Activated T-cell treated with anti-CD3 and anti-CD28 coated beads, Interleukin-2, amount 50 U/mL, for 4 hours (primary cell): ENCODE data around the gene MAST3. TPM values are rescaled to one million over a fixed set of nuclear protein-coding genes. Genes with fewer than 3 reads are reported as not detected.
A peak's percentile ranks its signal among the peaks of the same experiment; 100 is the strongest.

Source experiments
- ATAC-seq, 2 donors: fragments of 200-7000 bp; cut with Tn5 transposase; one replicate each; pipeline ENCODE4 v1.10.0; 2021
- DNase-seq: peaks from one replicate; pipeline ENCODE4 v3.0.0-alpha.2; 2020
- H3K27me3 Mint-ChIP-seq: one replicate; pipeline ENCODE4 v1.8.0; 2021; ENCODE audit warnings: low read depth, mixed read lengths
- H3K36me3 Mint-ChIP-seq: one replicate; pipeline ENCODE4 v1.8.0; 2022; ENCODE audit warnings: mixed read lengths; ENCODE audit not compliant: insufficient read depth
- H3K4me1 Mint-ChIP-seq: one replicate; pipeline ENCODE4 v1.8.0; 2021; ENCODE audit warnings: low read depth, mixed read lengths
- H3K4me3 Mint-ChIP-seq: one replicate; pipeline ENCODE4 v1.8.0; 2021; ENCODE audit warnings: mild to moderate bottlenecking, moderate library complexity, mixed read lengths
- H3K9me3 Mint-ChIP-seq: one replicate; pipeline ENCODE4 v1.8.0; 2021; ENCODE audit warnings: mixed read lengths
- total RNA-seq, 3 donors: library from RNA; stranded (reverse); gene quantifications; one replicate each; pipeline ENCODE4 v1.2.1, GENCODE V29; 2021

The MAST3 gene
- total RNA-seq = 10 to 100 TPM; 10.4 to 11.1 (median 10.7) TPM

- DNase-seq = peak; percentile 90
- Mint-ChIP-seq H3K36me3 (no peaks in the 10 kb centered on the region), H3K9me3 (no peaks in the 10 kb centered on the region), H3K4me1 (peaks cover 29% of the 10 kb centered on the region), H3K4me3 (peak within 1 kb of the TSS; percentile 81), H3K27me3 (no peaks in the 10 kb centered on the region)
- peak; percentile 98 for ATAC-seq
Measured at GRCh38 chr19:18097217-18097992, at the start of gene MAST3. TSS of gene MAST3 (plus strand) at chr19:18097778. CDS start at chr19:18097793, 15 bp downstream.

GRCh38 chr19:18049385-18049784 is 48.2 kb upstream of the MAST3 start:
- Mint-ChIP-seq H3K9me3 (no peaks in the 10 kb centered on the region), H3K27me3 (no peaks in the 10 kb centered on the region), H3K36me3 (no peaks in the 10 kb centered on the region), H3K4me1 (peaks cover 41% of the 10 kb centered on the region), H3K4me3 (no peak overlapping the region)
- no peak for DNase-seq
- ATAC-seq = no peak

- no peak overlapping the region for H3K4me3 Mint-ChIP-seq
- H3K36me3 Mint-ChIP-seq = no peaks in the 10 kb centered on the region
- no peak for ATAC-seq
- peaks cover 17% of the 10 kb centered on the region for H3K4me1 Mint-ChIP-seq
- no peak for DNase-seq
- H3K27me3 Mint-ChIP-seq = no peaks in the 10 kb centered on the region
- H3K9me3 Mint-ChIP-seq = no peaks in the 10 kb centered on the region
Measured at GRCh38 chr19:18051887-18052286, 45.7 kb upstream of the MAST3 start.

GRCh38 chr19:18053576-18054219 is 43.9 kb upstream of the MAST3 start:
- DNase-seq = no peak

GRCh38 chr19:18055967-18056366 is 41.6 kb upstream of the MAST3 start:
- H3K9me3 Mint-ChIP-seq = no peaks in the 10 kb centered on the region
- peaks cover 17% of the 10 kb centered on the region for H3K4me1 Mint-ChIP-seq
- peaks cover 3% of the 10 kb centered on the region for H3K36me3 Mint-ChIP-seq
- DNase-seq = no peak
- no peak overlapping the region for H3K4me3 Mint-ChIP-seq
- ATAC-seq = no peak
- H3K27me3 Mint-ChIP-seq = no peaks in the 10 kb centered on the region

More at GRCh38 chr19:18053576-18054219, 43.9 kb upstream of the MAST3 start:
- Mint-ChIP-seq H3K27me3 (no peaks in the 10 kb centered on the region), H3K9me3 (no peaks in the 10 kb centered on the region), H3K36me3 (no peaks in the 10 kb centered on the region), H3K4me3 (no peak overlapping the region), H3K4me1 (peaks cover 25% of the 10 kb centered on the region)
- no peak for ATAC-seq

GRCh38 chr19:18057557-18057956 is 40.0 kb upstream of the MAST3 start:
- H3K36me3 Mint-ChIP-seq = peaks cover 6% of the 10 kb centered on the region
- no peaks in the 10 kb centered on the region for H3K9me3 Mint-ChIP-seq
- DNase-seq = no peak
- H3K27me3 Mint-ChIP-seq = no peaks in the 10 kb centered on the region
- no peak overlapping the region for H3K4me3 Mint-ChIP-seq
- no peak for ATAC-seq
- H3K4me1 Mint-ChIP-seq = peaks cover 16% of the 10 kb centered on the region

- Mint-ChIP-seq H3K36me3 (peaks cover 8% of the 10 kb centered on the region), H3K9me3 (no peaks in the 10 kb centered on the region), H3K4me3 (no peak overlapping the region), H3K4me1 (peaks cover 13% of the 10 kb centered on the region), H3K27me3 (no peaks in the 10 kb centered on the region)
- ATAC-seq = peak; percentile 94 to 95
- DNase-seq = peak; percentile 81
Measured at GRCh38 chr19:18058208-18059009, 39.2 kb upstream of the MAST3 start.

- no peaks in the 10 kb centered on the region for H3K27me3 Mint-ChIP-seq
- ATAC-seq (no peak), DNase-seq (no peak)
- no peaks in the 10 kb centered on the region for H3K9me3 Mint-ChIP-seq
- H3K4me3 Mint-ChIP-seq = no peak overlapping the region
- H3K4me1 Mint-ChIP-seq = peaks cover 10% of the 10 kb centered on the region
- H3K36me3 Mint-ChIP-seq = peaks cover 10% of the 10 kb centered on the region
Measured at GRCh38 chr19:18059297-18059696, 38.3 kb upstream of the MAST3 start.

- peaks cover 10% of the 10 kb centered on the region for H3K4me1 Mint-ChIP-seq
- H3K36me3 Mint-ChIP-seq = peaks cover 13% of the 10 kb centered on the region
- H3K27me3 Mint-ChIP-seq = no peaks in the 10 kb centered on the region
- no peaks in the 10 kb centered on the region for H3K9me3 Mint-ChIP-seq
- ATAC-seq = no peak
- DNase-seq = no peak
- no peak overlapping the region for H3K4me3 Mint-ChIP-seq
Measured at GRCh38 chr19:18059902-18060301, 37.7 kb upstream of the MAST3 start.

- Mint-ChIP-seq H3K9me3 (no peaks in the 10 kb centered on the region), H3K4me1 (peaks cover 10% of the 10 kb centered on the region), H3K4me3 (no peak overlapping the region), H3K27me3 (no peaks in the 10 kb centered on the region), H3K36me3 (peaks cover 17% of the 10 kb centered on the region)
- ATAC-seq (no peak), DNase-seq (no peak)
Measured at GRCh38 chr19:18060472-18060871, 37.1 kb upstream of the MAST3 start.

- DNase-seq (no peak), ATAC-seq (no peak)
- H3K4me3 Mint-ChIP-seq = no peak overlapping the region
- H3K9me3 Mint-ChIP-seq = no peaks in the 10 kb centered on the region
- H3K36me3 Mint-ChIP-seq = peaks cover 17% of the 10 kb centered on the region
- no peaks in the 10 kb centered on the region for H3K27me3 Mint-ChIP-seq
- peaks cover 10% of the 10 kb centered on the region for H3K4me1 Mint-ChIP-seq
Measured at GRCh38 chr19:18062028-18062427, 35.5 kb upstream of the MAST3 start.

- no peak for ATAC-seq
Measured at GRCh38 chr19:18063463-18063862, 34.1 kb upstream of the MAST3 start.

GRCh38 chr19:18065173-18065495 is 32.4 kb upstream of the MAST3 start:
- Mint-ChIP-seq H3K4me3 (no peak overlapping the region), H3K27me3 (no peaks in the 10 kb centered on the region), H3K4me1 (no peaks in the 10 kb centered on the region), H3K36me3 (peaks cover 17% of the 10 kb centered on the region), H3K9me3 (no peaks in the 10 kb centered on the region)
- ATAC-seq (no peak), DNase-seq (no peak)

More at GRCh38 chr19:18063463-18063862, 34.1 kb upstream of the MAST3 start:
- Mint-ChIP-seq H3K9me3 (no peaks in the 10 kb centered on the region), H3K4me3 (no peak overlapping the region), H3K4me1 (peaks cover 4% of the 10 kb centered on the region), H3K36me3 (peaks cover 17% of the 10 kb centered on the region), H3K27me3 (no peaks in the 10 kb centered on the region)
- no peak for DNase-seq

- no peaks in the 10 kb centered on the region for H3K9me3 Mint-ChIP-seq
- peaks cover 5% of the 10 kb centered on the region for H3K4me1 Mint-ChIP-seq
- ATAC-seq = no peak
- no peaks in the 10 kb centered on the region for H3K27me3 Mint-ChIP-seq
- no peak for DNase-seq
- no peak overlapping the region for H3K4me3 Mint-ChIP-seq
- peaks cover 15% of the 10 kb centered on the region for H3K36me3 Mint-ChIP-seq
Measured at GRCh38 chr19:18068395-18068794, 29.2 kb upstream of the MAST3 start.
